H1 (cell line): ENCODE results near the gene CELF3. TPM values are rescaled to one million over a fixed set of nuclear protein-coding genes. Genes with fewer than 3 reads are reported as not detected.

Experiments
- CTCF ChIA-PET: fragments of 300-600 bp; sonication (Branson Sonifier 250); formaldehyde crosslinking; loops from one replicate; lab custom pipeline; 2021; ENCODE audit not compliant: partially characterized antibody; lab: Charles Lee
- POLR2A ChIA-PET: fragments of 300-600 bp; sonication (Branson Sonifier 250); formaldehyde crosslinking; loops from one replicate; lab custom pipeline; 2021; ENCODE audit warnings: inconsistent platforms; ENCODE audit not compliant: partially characterized antibody; lab: Charles Lee
- DNase-seq, 2 experiments: peaks; one replicate each; pipeline versions ENCODE4 v3.0.0 to v3.0.0-alpha.2; 2010 to 2022; ENCODE audit warnings: low spot score in 2 of 2, low read depth in 1 of 2, mixed read lengths in 1 of 2
- FAIRE-seq: peaks from 2 replicates; lab custom pipeline; 2011; peaks lifted over from hg19 to GRCh38; lab: Jason Lieb, UNC
- H2AFZ ChIP-seq: 2 replicates; pipeline ENCODE4 v1.8.1; 2012; ENCODE audit warnings: low read length, inconsistent platforms
- H2AK5ac ChIP-seq: 2 replicates; pipeline ENCODE4 v1.6.1; 2013; ENCODE audit warnings: low read depth, low read length
- H2BK120ac ChIP-seq: replicated peaks from 2 replicates; pipeline ENCODE3; 2013; ENCODE audit warnings: low read depth, low read length, inconsistent platforms
- H2BK12ac ChIP-seq: 2 replicates; pipeline ENCODE4 v1.6.1; 2013; ENCODE audit warnings: low read depth, low read length
- H2BK15ac ChIP-seq: 2 replicates; pipeline ENCODE4 v1.6.1; 2013; ENCODE audit warnings: low read length
- H2BK20ac ChIP-seq: 2 replicates; pipeline ENCODE4 v1.6.1; 2013; ENCODE audit warnings: low read length
- H2BK5ac ChIP-seq: 2 replicates; pipeline ENCODE4 v1.6.1; 2013; ENCODE audit warnings: low read depth, low read length
- H3K14ac ChIP-seq: 2 replicates; pipeline ENCODE4 v1.6.1; 2013; ENCODE audit warnings: inconsistent platforms; ENCODE audit not compliant: insufficient read length
- H3K18ac ChIP-seq: 2 replicates; pipeline ENCODE4 v1.6.1; 2013; ENCODE audit warnings: low read length; ENCODE audit errors: extremely low read depth
- H3K23ac ChIP-seq: 2 replicates; pipeline ENCODE4 v1.6.1; 2013; ENCODE audit warnings: inconsistent platforms; ENCODE audit not compliant: insufficient read length
- H3K23me2 ChIP-seq: 2 replicates; pipeline ENCODE4 v1.6.1; 2013; ENCODE audit warnings: low read depth, low read length
- H3K27ac ChIP-seq: 2 replicates; pipeline ENCODE4 v1.6.1; 2011; ENCODE audit warnings: low read depth, low read length, inconsistent platforms
- H3K27me3 ChIP-seq, 4 experiments: replicated peaks in 1 of 4; 1 replicate in 1 of 4; 2 replicates in 3 of 4; pipeline versions ENCODE4 v1.6.1 to v1.8.1; 2011 to 2013; ENCODE audit warnings: low read length in 3 of 4, mild to moderate bottlenecking in 3 of 4, inconsistent platforms in 2 of 4, mixed read lengths in 2 of 4, moderate library complexity in 1 of 4; ENCODE audit not compliant: control insufficient read depth in 3 of 4, insufficient read depth in 3 of 4; ENCODE audit errors: extremely low read depth in 1 of 4
- H3K36me3 ChIP-seq, 4 experiments: 2 replicates each; pipeline versions ENCODE4 v1.6.1 to v1.8.1; 2011 to 2013; ENCODE audit warnings: mild to moderate bottlenecking in 4 of 4, low read length in 3 of 4, moderate library complexity in 2 of 4, control low read depth in 1 of 4, inconsistent platforms in 1 of 4; ENCODE audit not compliant: insufficient read depth in 4 of 4, control insufficient read depth in 2 of 4
- H3K4ac ChIP-seq: replicated peaks from 2 replicates; pipeline ENCODE3; 2013; ENCODE audit warnings: low read length, low read depth, mixed read lengths, inconsistent platforms; ENCODE audit not compliant: insufficient read length
- H3K4me1 ChIP-seq, 4 experiments: replicated peaks in 1 of 4; 1 replicate in 1 of 4; 2 replicates in 3 of 4; pipeline versions ENCODE4 v1.6.1 to v1.8.1; 2011 to 2013; ENCODE audit warnings: low read length in 3 of 4, inconsistent platforms in 2 of 4, mixed read lengths in 1 of 4; ENCODE audit not compliant: insufficient read depth in 4 of 4, control insufficient read depth in 3 of 4
- H3K4me2 ChIP-seq, 2 experiments: 2 replicates each; pipeline versions ENCODE4 v1.6.1 to v1.8.1; 2011 to 2013; ENCODE audit warnings: low read depth in 2 of 2, low read length in 2 of 2, control low read depth in 1 of 2, inconsistent platforms in 1 of 2, mild to moderate bottlenecking in 1 of 2; ENCODE audit not compliant: insufficient read depth in 1 of 2
- H3K4me3 ChIP-seq, 4 experiments: fragments of 200-600, 300-600 bp in 1 of 4; sonication (generic), shearing (Covaris generic), sonication (Bioruptor Twin) in 1 of 4; 2 replicates each; pipeline versions ENCODE4 v1.5.1 to v1.8.1; 2011 to 2016; ENCODE audit warnings: low read length in 4 of 4, low read depth in 3 of 4, control low read depth in 2 of 4, inconsistent platforms in 2 of 4, mild to moderate bottlenecking in 2 of 4, mixed read lengths in 1 of 4, moderate library complexity in 1 of 4; ENCODE audit not compliant: insufficient read depth in 2 of 4; ENCODE audit errors: extremely low read depth in 1 of 4
- H3K56ac ChIP-seq: replicated peaks from 2 replicates; pipeline ENCODE3; 2013; ENCODE audit warnings: low read depth, mild to moderate bottlenecking, mixed read lengths, low read length, inconsistent platforms; ENCODE audit not compliant: insufficient read length
- H3K79me1 ChIP-seq: 2 replicates; pipeline ENCODE4 v1.6.1; 2013; ENCODE audit warnings: low read depth, low read length, control low read depth
- H3K79me2 ChIP-seq, 2 experiments: 2 replicates each; pipeline versions ENCODE4 v1.6.1 to v1.8.1; 2012 to 2013; ENCODE audit warnings: low read length in 2 of 2, mild to moderate bottlenecking in 2 of 2, inconsistent platforms in 1 of 2; ENCODE audit not compliant: insufficient read depth in 2 of 2, control insufficient read depth in 1 of 2
- H3K9ac ChIP-seq, 4 experiments: replicated peaks in 1 of 4; 1 replicate in 1 of 4; 2 replicates in 3 of 4; pipeline versions ENCODE4 v1.6.1 to v1.8.1; 2011 to 2013; ENCODE audit warnings: low read depth in 3 of 4, low read length in 3 of 4, control low read depth in 2 of 4, mild to moderate bottlenecking in 2 of 4, moderate library complexity in 2 of 4, inconsistent platforms in 1 of 4; ENCODE audit errors: extremely low read depth in 1 of 4
- H3K9me3 ChIP-seq, 2 experiments: 2 replicates each; pipeline versions ENCODE4 v1.6.1 to v1.8.1; 2012 to 2013; ENCODE audit warnings: mild to moderate bottlenecking in 2 of 2, moderate library complexity in 2 of 2, control low read depth in 1 of 2, inconsistent platforms in 1 of 2, low read depth in 1 of 2, low read length in 1 of 2, mixed read lengths in 1 of 2; ENCODE audit not compliant: insufficient read depth in 2 of 2
- H4K20me1 ChIP-seq, 2 experiments: replicated peaks in 1 of 2; 2 replicates each; pipeline versions ENCODE3 to v1.8.1; 2011 to 2013; ENCODE audit warnings: inconsistent platforms in 2 of 2, low read length in 2 of 2, mild to moderate bottlenecking in 1 of 2; ENCODE audit not compliant: insufficient read depth in 2 of 2, control insufficient read depth in 1 of 2
- H4K5ac ChIP-seq: 2 replicates; pipeline ENCODE4 v1.6.1; 2013; ENCODE audit warnings: low read length, low read depth, mixed read lengths, inconsistent platforms; ENCODE audit not compliant: insufficient read length
- H4K8ac ChIP-seq: 2 replicates; pipeline ENCODE4 v1.8.0; 2013; ENCODE audit warnings: mild to moderate bottlenecking, moderate library complexity, low read length, inconsistent platforms; ENCODE audit not compliant: insufficient read depth; ENCODE audit errors: extremely low read depth
- H4K91ac ChIP-seq: replicated peaks from 2 replicates; pipeline ENCODE3; 2013; ENCODE audit warnings: low read length, mixed read lengths, inconsistent platforms; ENCODE audit not compliant: insufficient read length
- BCL11A ChIP-seq, 2 experiments: IDR thresholded peaks; one replicate each; pipeline ENCODE4 v1.6.1; 2011; ENCODE audit warnings: low read depth in 2 of 2, low read length in 2 of 2, mild to moderate bottlenecking in 2 of 2
- BRCA1 ChIP-seq: IDR thresholded peaks from 2 replicates; pipeline ENCODE4 v1.6.1; 2012; ENCODE audit warnings: low read depth, low read length, improper control_type of control experiment
- CEBPB ChIP-seq: IDR thresholded peaks from 2 replicates; pipeline ENCODE4 v1.6.1; 2012; ENCODE audit warnings: low read depth, low read length
- CREB1 ChIP-seq: IDR thresholded peaks from 2 replicates; pipeline ENCODE4 v1.6.1; 2012; ENCODE audit warnings: inconsistent platforms
- EGR1 ChIP-seq: IDR thresholded peaks from 2 replicates; pipeline ENCODE4 v1.6.1; 2011; ENCODE audit warnings: low read depth, low read length, borderline replicate concordance
- RNF2 ChIP-seq: fragments of 200-900, 300-1000 bp; sonication (generic); IDR thresholded peaks from 2 replicates; pipeline ENCODE4 v1.7.1; 2016; ENCODE audit warnings: borderline replicate concordance, low read depth, mild to moderate bottlenecking, antibody characterized with exemption, low read length; ENCODE audit not compliant: poor library complexity, severe bottlenecking; ENCODE audit errors: missing control alignments
- SAP30 ChIP-seq: fragments of 300-600 bp; sonication (generic); IDR thresholded peaks from 2 replicates; pipeline ENCODE4 v1.7.1; 2012; ENCODE audit warnings: low read length, moderate library complexity, mild to moderate bottlenecking, inconsistent platforms; ENCODE audit not compliant: insufficient read depth, insufficient replicate concordance
- SIX5 ChIP-seq: IDR thresholded peaks from 2 replicates; pipeline ENCODE4 v1.6.1; 2011; ENCODE audit warnings: mild to moderate bottlenecking, low read depth, low read length
- SP2 ChIP-seq: IDR thresholded peaks from 2 replicates; pipeline ENCODE4 v1.6.1; 2012; ENCODE audit warnings: mild to moderate bottlenecking, low read length, inconsistent platforms
- SUZ12 ChIP-seq: fragments of 200-600 bp; sonication (generic); IDR thresholded peaks from 2 replicates; pipeline ENCODE4 v1.6.1; 2012; ENCODE audit warnings: mild to moderate bottlenecking, inconsistent platforms, low read length, moderate library complexity, mixed read lengths
- TAF1 ChIP-seq: IDR thresholded peaks from 2 replicates; pipeline ENCODE4 v1.6.1; 2011; ENCODE audit warnings: mild to moderate bottlenecking, low read depth, low read length
- TAF7 ChIP-seq: optimal IDR thresholded peaks from 2 replicates; pipeline ENCODE3; 2011; ENCODE audit warnings: low read depth, mild to moderate bottlenecking, inconsistent platforms, low read length, moderate library complexity, borderline replicate concordance
- ZNF274 ChIP-seq: IDR thresholded peaks from 2 replicates; pipeline ENCODE4 v1.7.0; 2012; ENCODE audit warnings: low read length, borderline replicate concordance; ENCODE audit errors: extremely low read depth
- WGBS, 2 experiments: shearing (Covaris generic) in 1 of 2; methylation state at CpG; one replicate each; pipeline versions ENCODE4 v1.1.6 to v1.1.7; 2013 to 2015; ENCODE audit warnings: low lambda C conversion rate in 2 of 2, mixed read lengths in 2 of 2, inconsistent platforms in 1 of 2, low coverage in 1 of 2, missing lambda C conversion rate in 1 of 2; ENCODE audit not compliant: insufficient replicate concordance in 2 of 2, insufficient coverage in 1 of 2, insufficient read length in 1 of 2; ENCODE audit errors: extremely low coverage in 1 of 2, missing lambda C conversion rate in 1 of 2; 5-methylcytosine and 5-hydroxymethylcytosine counted together
- polyA plus RNA-seq, 7 experiments: library from polyadenylated mRNA; depleted of rRNA in 3 of 7; stranded (reverse) in 5 of 7; unstranded in 2 of 7; fragments of >200 nt in 5 of 7; fragments of 200-250 nt in 2 of 7; gene quantifications; 1 replicate in 5 of 7; 2 replicates in 1 of 7; 4 replicates in 1 of 7; pipeline versions ENCODE4 v1.2.1 to v1.2.3, GENCODE V29; 2011 to 2013; ENCODE audit warnings: missing spikeins in 2 of 7, mixed read lengths in 2 of 7
- total RNA-seq: library from RNA; stranded (reverse); fragmentation: NEBNext Ultra II Directional; extraction: Animal tissue kit (Norgen Biotek cat#: 25700); gene quantifications from 2 replicates; pipeline ENCODE4 v1.2.1, GENCODE V29; 2021
- TF ChIP-seq, protein P1 (sequence below): IDR thresholded peaks from 2 replicates; pipeline ENCODE4 v1.6.1; 2012; ENCODE audit warnings: inconsistent platforms

The CELF3 gene
- total and polyA plus RNA-seq, 2 of the 8 experiments (the other 6 are each of a cell fraction or from before 2014, with no cell fraction given): 0.34 to 1.2 TPM

DNA sequence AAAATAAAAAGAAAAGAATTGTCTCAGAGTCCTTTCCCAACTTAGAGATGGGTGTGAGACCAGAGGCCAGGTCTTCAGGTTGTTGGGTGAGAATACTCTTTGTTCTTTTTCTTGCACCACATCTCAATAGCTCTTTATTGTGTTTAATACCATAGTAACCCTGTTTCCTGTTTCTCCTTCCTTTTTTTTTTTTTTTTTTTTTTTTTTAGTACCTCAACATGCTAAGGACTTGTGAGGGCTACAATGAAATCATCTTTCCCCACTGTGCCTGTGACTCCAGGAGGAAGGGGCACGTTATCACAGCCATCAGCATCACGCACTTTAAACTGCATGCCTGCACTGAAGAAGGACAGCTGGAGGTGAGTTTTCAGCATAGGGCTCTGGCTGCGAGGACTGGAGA lies 24.4 kb downstream of the CELF3 start:
- Histone ChIP-seq H3K27me3 (no peaks in the 10 kb centered on the region), H3K79me2 (no peaks in the 10 kb centered on the region), H2AK5ac (no peak overlapping the region), H3K4me1 (no peaks in the 10 kb centered on the region), H4K91ac (no peak overlapping the region), H3K4ac (no peak overlapping the region), H2BK12ac (no peak overlapping the region), H3K79me1 (no peaks in the 10 kb centered on the region), H3K27ac (no peak overlapping the region), H3K23ac (no peak overlapping the region), H3K18ac (no peak overlapping the region), H3K14ac (no peak overlapping the region), H3K9me3 (no peaks in the 10 kb centered on the region), H4K5ac (no peak overlapping the region), H4K20me1 (no peaks in the 10 kb centered on the region), H3K4me2 (no peak overlapping the region), H2AFZ (no peak overlapping the region), H3K56ac (no peak overlapping the region), H3K4me3 (no peak overlapping the region), H3K23me2 (no peaks in the 10 kb centered on the region), H2BK20ac (no peak overlapping the region), H2BK5ac (no peak overlapping the region), H2BK15ac (no peak overlapping the region), H4K8ac (no peak overlapping the region), H2BK120ac (no peak overlapping the region), H3K36me3 (peaks cover 4 to 19% (median 9%) of the 10 kb centered on the region in 4 experiments), H3K9ac (no peak overlapping the region)
- DNase-seq (no peak), FAIRE-seq (no peak)
- ChIA-PET POLR2A (interaction anchor here (1.8 kb wide), 1 partner anchor 23 kb away, joined by 4 read pairs; no protein-coding TSS in a partner anchor), CTCF (interaction anchor here (0.5 to 9.3 kb wide), 10 partner anchors 12 to 1159 kb away, joined by 3 to 90 read pairs (median 8); partner anchors contain the start of genes RIIAD1 and RORC)
- 78% methylated on average over 2 of the region's 3 CpGs; no CpG with 5 or more reads in 1 of the 2 experiments for WGBS, 2 experiments
- no peak for TF ChIP-seq SP2
- TF ChIP-seq ZNF274: no peak
- TF ChIP-seq, protein P1, sequence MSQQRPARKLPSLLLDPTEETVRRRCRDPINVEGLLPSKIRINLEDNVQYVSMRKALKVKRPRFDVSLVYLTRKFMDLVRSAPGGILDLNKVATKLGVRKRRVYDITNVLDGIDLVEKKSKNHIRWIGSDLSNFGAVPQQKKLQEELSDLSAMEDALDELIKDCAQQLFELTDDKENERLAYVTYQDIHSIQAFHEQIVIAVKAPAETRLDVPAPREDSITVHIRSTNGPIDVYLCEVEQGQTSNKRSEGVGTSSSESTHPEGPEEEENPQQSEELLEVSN: no peak
- TF ChIP-seq TAF1: no peak
- no peak for TF ChIP-seq SAP30
- TF ChIP-seq RNF2: no peak
- TF ChIP-seq TAF7: no peak
- no peak for TF ChIP-seq BCL11A (IDR thresholded peaks at IDR 0.05; ENCODE audit: low read depth in 2 of 2, low read length in 2 of 2)
- no peak for TF ChIP-seq SIX5
- no peak for TF ChIP-seq CREB1
- no peak for TF ChIP-seq SUZ12
- TF ChIP-seq BRCA1: no peak
- no peak for TF ChIP-seq EGR1
- TF ChIP-seq CEBPB: no peak
